Epithelial cell of prostate (primary cell): ENCODE data around the gene OLIG1.

Experiments
- DNase-seq: peaks from one replicate; pipeline ENCODE4 v3.0.0-alpha.2; 2011; ENCODE audit warnings: low read depth, low spot score
- H3K27ac ChIP-seq: fragments of 450-650 bp; 2 replicates; pipeline ENCODE4 v1.5.1; 2017; ENCODE audit warnings: mild to moderate bottlenecking

The OLIG1 gene

GRCh38 chr21:33088384-33088783 is 18.4 kb downstream of the OLIG1 start:
- DNase-seq = no peak
- no peak overlapping the region for H3K27ac ChIP-seq

- no peak for DNase-seq
- no peak overlapping the region for H3K27ac ChIP-seq
Measured at GRCh38 chr21:33089395-33090119, 19.6 kb downstream of the OLIG1 start.

GRCh38 chr21:33096426-33096825 is 26.5 kb downstream of the OLIG1 start:
- no peak overlapping the region for H3K27ac ChIP-seq
- no peak for DNase-seq

- H3K27ac ChIP-seq = no peak overlapping the region
- DNase-seq = no peak
Measured at GRCh38 chr21:33099131-33099530, 29.2 kb downstream of the OLIG1 start.

GRCh38 chr21:33101300-33101911 is 31.5 kb downstream of the OLIG1 start:
- DNase-seq = no peak
- H3K27ac ChIP-seq = no peak overlapping the region

GRCh38 chr21:33105088-33105487 is 35.1 kb downstream of the OLIG1 start:
- no peak for DNase-seq
- H3K27ac ChIP-seq = no peak overlapping the region

GRCh38 chr21:33108228-33108627 is 38.3 kb downstream of the OLIG1 start:
- H3K27ac ChIP-seq = no peak overlapping the region
- DNase-seq = no peak

GRCh38 chr21:33109574-33110339 is 39.8 kb downstream of the OLIG1 start:
- no peak overlapping the region for H3K27ac ChIP-seq
- no peak for DNase-seq

- no peak for DNase-seq
- H3K27ac ChIP-seq = no peak overlapping the region
Measured at GRCh38 chr21:33110340-33110715, 40.4 kb downstream of the OLIG1 start.

- no peak overlapping the region for H3K27ac ChIP-seq
- DNase-seq = no peak
Measured at GRCh38 chr21:33111577-33111976, 41.6 kb downstream of the OLIG1 start.

GRCh38 chr21:33112151-33112550 is 42.2 kb downstream of the OLIG1 start:
- no peak for DNase-seq

GRCh38 chr21:33112681-33113080 is 42.7 kb downstream of the OLIG1 start:
- H3K27ac ChIP-seq = no peak overlapping the region
- DNase-seq = no peak

More at GRCh38 chr21:33112151-33112550, 42.2 kb downstream of the OLIG1 start:
- no peak overlapping the region for H3K27ac ChIP-seq

- no peak for DNase-seq
- H3K27ac ChIP-seq = no peak overlapping the region
Measured at GRCh38 chr21:33113131-33113530, 43.2 kb downstream of the OLIG1 start.

- DNase-seq = no peak
- no peak overlapping the region for H3K27ac ChIP-seq
Measured at GRCh38 chr21:33114276-33114675, 44.3 kb downstream of the OLIG1 start.

- DNase-seq = no peak
- H3K27ac ChIP-seq = no peak overlapping the region
Measured at GRCh38 chr21:33115631-33116510, 45.9 kb downstream of the OLIG1 start.

GRCh38 chr21:33116676-33117075 is 46.7 kb downstream of the OLIG1 start:
- H3K27ac ChIP-seq = no peak overlapping the region
- DNase-seq = no peak

GRCh38 chr21:33117101-33117888 is 47.4 kb downstream of the OLIG1 start:
- no peak for DNase-seq
- no peak overlapping the region for H3K27ac ChIP-seq
